HG03175 (cell line): Measurements from ENCODE around the gene UROD.
"Not testable (repeated sequence)": the region's sequence is repeated elsewhere in the genome, so short reads cannot be mapped to it uniquely, and the experiment has no call there.

Experiments
- ATAC-seq: cut with Tn5 transposase; IDR thresholded peaks from one replicate; pipeline ENCODE4 v1.9.1; 2021; ENCODE audit warnings: mild to moderate bottlenecking, moderate library complexity; ENCODE audit not compliant: unreplicated experiment

Gene UROD

DNA sequence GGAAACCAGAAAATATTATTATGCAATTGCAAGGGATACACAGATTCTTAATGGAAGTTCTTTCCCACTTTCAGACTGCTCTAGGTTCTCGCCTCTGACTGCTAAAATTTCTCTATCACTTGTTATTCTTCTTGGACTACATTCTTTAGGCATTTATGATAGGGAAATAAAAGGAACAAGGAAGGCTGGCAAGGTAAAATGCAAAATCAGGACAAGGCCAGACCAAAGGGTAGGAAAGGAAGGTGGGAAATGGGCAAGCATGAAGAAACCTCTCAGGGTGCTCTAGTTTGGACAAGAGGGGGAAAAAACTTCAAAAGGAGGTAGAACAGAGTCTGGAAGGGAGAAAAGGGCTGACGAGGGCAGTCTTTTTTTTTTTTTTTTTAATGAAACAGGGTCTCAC lies 26.2 kb downstream of the UROD start:
- no peak for ATAC-seq

DNA sequence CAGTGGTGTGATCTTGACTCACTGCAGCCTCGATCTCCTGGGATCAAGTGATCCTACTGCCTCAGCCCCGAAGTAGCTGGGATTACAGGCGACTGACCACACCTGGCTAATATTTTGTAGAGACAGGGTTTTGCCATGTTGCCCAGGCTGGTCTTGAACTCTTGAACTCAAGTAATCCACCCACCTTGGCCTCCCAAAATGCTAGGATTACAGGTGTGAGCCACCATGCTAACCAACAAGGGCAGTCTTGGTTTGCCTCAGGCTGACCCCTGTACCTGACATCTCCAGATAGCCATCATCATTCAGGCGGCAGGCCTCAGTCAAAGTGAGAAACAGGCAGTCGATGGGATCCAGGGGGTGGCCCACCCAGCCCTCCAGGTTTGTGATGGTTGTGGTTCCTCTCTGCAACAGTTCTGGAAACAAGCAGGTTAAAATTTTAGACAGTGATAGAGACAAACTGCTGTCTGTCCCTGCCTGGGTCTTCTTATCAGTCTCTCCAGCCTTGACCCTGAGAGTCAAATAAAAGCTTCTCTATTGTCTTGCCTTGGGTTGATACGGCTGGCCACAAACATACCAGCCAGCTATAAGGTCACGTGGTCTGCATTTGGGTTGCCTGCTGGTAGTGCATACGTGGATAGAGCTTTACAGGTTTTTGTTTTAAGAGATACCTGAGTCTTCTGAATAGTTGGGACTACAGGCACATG lies 26.8 kb downstream of the UROD start:
- ATAC-seq = no peak

DNA sequence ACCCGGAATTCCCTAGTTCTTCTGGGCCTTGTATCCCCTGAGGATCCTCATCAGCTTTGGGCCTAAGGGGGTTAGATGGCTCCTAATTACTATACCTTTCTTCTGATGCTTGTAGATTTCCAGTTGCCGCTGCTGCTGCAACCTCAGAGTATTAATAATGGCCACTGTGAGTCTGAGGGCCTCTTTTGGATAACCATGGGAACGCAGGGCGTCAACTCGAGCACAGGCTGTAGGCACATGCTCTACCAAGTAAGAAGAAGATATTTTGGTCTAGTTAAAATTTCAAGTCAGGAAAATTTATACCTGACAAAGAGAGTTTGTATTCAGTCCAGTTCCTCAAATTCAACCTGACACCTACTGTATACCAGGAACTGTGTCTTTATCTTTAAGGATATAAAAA lies 28.2 kb downstream of the UROD start:
- no peak for ATAC-seq

DNA sequence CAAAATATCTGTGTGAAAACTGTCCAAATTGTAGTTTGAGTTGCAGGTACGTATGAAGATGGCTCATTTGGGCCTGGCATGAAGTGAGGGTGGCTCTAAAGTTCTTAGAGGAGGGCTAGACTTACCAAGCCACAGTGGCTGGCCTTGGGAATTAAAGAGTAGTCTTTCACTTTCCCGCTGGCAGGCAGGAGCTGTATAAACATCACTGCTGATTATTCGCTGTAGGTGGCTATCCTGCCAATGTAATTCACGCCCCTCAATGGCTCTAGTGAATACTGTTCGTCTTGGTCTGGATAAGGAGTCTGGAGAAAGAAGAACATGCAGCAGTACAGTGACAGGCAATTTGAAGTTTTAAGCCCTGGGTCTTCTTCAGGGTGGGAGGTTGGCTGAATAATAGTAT lies 31.0 kb downstream of the UROD start:
- no peak for ATAC-seq

DNA sequence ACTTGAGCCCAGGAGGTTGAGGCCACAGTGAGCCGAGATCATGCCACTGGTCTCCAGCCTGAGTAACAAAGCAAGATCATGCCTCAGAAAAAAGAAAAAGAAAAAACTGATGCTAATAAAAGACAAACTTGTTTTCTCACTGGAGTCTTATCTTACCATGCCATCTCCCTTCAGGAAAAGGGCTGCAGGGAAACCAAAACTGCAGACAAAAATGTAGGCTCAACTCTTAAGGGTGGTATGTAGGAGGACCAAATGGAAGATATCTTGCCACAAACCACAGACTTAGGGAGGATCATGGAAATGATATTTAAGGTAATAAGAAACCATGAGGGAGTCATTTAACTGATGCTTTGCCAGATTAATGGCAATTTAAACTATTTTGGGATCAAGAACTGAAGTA lies 32.9 kb downstream of the UROD start:
- ATAC-seq = no peak

DNA sequence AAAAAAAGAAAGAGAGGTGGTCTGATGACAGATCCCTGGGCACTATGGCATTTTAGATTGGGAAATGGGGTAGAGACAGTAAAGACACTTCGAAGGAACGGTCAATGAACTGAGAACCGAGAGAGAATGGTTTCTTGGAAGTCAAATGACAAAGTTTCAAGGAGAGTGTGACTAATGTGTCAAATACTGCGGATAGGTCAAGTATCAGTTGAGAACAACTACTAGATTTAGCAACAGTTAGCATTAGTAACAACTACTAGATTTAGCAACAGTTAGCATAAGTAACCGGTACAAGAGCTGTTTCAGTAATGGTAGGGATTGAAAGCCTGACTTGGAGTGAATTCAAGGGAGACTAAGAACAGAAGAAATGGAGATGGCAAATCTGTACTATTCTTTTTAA lies 35.0 kb downstream of the UROD start:
- ATAC-seq = no peak

DNA sequence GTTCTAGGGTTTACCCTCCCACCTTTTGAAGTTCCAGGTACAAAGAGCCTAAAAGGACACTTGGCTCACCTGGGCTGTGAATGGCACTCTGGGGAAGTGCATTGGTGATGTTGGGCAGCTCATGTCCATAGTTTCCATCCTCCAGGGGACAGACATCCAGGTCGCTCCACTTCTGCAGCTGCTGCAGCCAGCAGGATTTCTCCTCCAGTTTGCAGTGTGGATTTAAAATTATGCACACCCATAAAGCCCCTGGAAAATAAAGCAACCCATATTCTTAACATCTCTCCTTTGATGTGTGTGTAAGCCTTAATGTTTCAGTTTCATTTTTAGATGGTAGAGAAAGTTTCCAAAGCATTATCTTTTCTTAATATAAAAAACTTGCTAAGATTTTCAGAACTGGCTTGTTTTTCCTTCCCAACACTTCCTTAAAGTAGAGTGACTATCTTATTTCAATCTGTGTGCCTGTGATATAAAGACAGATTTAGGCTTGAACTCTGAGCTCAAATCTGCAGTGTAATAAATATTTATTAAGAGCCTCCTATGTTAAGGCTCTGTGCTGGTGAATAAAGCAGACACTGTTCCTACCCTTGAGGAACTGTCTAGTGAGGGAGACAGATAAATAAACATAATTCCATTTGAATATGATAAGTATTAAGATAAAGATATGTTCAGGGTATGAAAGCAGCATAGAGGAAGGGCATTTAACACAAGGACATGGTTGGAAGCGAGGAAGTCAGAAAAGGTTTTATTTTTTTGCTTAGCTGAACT lies 39.1 kb downstream of the UROD start:
- no peak for ATAC-seq

DNA sequence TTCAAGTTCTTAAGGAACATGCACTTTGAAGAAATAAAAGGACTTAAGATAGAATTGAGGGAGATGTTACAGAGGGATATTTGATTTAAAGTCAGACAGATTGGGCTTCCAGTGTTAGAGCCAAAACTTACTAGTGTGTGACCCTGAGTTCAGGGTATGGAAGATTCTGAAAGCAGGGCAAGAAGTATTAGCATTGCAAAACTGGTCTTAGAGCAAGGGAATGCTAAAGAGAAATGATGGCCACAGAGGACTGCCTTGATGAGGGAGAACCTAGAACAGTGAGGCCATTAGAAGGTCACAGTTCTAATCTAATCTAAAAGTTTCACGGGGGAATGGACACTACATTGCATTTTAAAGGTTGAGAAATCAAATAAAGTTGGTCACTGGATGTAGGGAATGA lies 45.5 kb downstream of the UROD start:
- ATAC-seq = no peak

DNA sequence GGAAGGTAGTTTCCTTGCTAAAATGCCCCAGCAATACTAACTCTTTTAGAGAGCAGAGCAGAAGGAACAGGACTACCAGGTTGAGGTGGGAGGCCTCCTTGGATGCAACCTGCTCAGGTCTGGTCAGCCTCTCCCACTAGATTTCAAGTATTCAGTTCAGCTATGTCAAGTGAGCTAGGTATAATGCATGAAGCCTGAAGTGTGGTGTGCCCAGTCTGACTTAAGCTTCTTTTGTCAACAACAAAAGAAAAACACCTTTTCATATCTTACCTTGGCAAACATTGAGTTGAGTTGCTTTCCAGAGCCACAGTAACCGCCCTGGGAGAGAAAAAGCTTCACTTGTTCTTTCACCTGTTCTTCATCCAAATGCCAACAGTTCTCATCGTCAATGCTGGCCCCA lies 47.8 kb downstream of the UROD start:
- ATAC-seq = no peak

DNA sequence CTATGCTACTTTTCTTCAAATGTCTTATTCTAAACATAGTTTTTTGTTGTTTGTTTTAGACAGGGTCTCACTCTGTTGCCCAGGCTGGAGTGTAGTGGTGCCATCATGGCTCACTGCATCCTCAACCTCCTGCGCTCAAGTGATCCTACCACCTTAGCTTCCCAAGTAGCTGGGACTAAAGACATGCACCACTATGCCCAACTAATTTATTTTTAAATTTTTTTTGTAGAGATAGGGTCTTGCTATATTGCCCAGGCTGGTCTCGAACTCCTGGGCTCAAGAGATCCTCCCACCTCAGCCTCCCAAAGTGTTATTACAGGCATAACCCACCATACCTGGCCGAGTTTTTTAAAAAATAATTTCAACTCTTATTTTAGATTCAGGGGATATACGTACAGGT lies 50.4 kb downstream of the UROD start:
- ATAC-seq = not testable (repeated sequence)

DNA sequence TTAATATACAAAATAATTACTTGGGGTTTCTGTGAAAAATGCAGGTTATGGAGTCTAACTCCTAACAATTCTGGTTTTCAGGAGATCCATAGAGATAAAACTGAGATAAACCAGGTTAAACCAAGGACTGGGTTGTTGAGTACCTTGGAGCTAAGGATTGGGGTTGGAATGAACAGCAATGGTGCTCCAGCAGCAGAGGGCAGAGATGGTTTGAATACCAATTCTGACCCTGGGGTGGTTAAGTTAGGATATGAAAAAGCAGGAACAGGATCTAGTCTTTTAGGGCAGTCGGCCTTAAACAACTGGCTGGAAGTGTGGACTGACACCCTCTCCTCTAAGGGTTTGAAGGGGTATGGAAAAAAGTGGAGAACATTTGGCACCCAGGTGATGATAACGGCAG lies 53.0 kb downstream of the UROD start:
- no peak for ATAC-seq
